GM23338 (cell line): Measurements from ENCODE around the gene NDOR1. TPM values are rescaled to one million over a fixed set of nuclear protein-coding genes. Genes with fewer than 3 reads are reported as not detected.

Experiments used
- ATAC-seq: fragments of 200-7000 bp; cut with Tn5 transposase; 3 replicates; pipeline ENCODE4 v1.9.1; 2020
- DNase-seq: peaks from one replicate; pipeline ENCODE4 v3.0.0-alpha.2; 2015; ENCODE audit warnings: low spot score
- H2AFZ ChIP-seq: fragments of 200-600 bp; sonication (generic); 2 replicates; pipeline ENCODE4 v1.8.0; 2016; ENCODE audit warnings: antibody characterized with exemption, mild to moderate bottlenecking, moderate library complexity
- H3F3A ChIP-seq: fragments of 200-600 bp; sonication (generic); replicated peaks from 2 replicates; pipeline ENCODE4 v1.8.0; 2017; ENCODE audit warnings: antibody characterized with exemption, mixed run types, low read depth
- H3K27ac ChIP-seq: fragments of 200-600 bp; sonication (generic); 2 replicates; pipeline ENCODE4 v1.6.1; 2016; ENCODE audit warnings: low read depth
- H3K27me3 ChIP-seq: fragments of 200-600 bp; sonication (generic); 2 replicates; pipeline ENCODE4 v1.8.0; 2016; ENCODE audit warnings: mild to moderate bottlenecking, mixed run types, moderate library complexity; ENCODE audit not compliant: insufficient read depth
- H3K36me3 ChIP-seq: fragments of 200-600 bp; sonication (generic); 2 replicates; pipeline ENCODE4 v1.8.0; 2016; ENCODE audit warnings: mild to moderate bottlenecking; ENCODE audit not compliant: insufficient read depth
- H3K4me1 ChIP-seq: fragments of 200-600 bp; sonication (generic); 2 replicates; pipeline ENCODE4 v1.8.0; 2016; ENCODE audit warnings: mild to moderate bottlenecking, moderate library complexity; ENCODE audit not compliant: insufficient read depth
- H3K4me2 ChIP-seq: fragments of 200-600 bp; sonication (generic); 2 replicates; pipeline ENCODE4 v1.7.1; 2017; ENCODE audit warnings: mixed run types
- H3K4me3 ChIP-seq: fragments of 200-600 bp; sonication (generic); 2 replicates; pipeline ENCODE4 v1.6.1; 2016; ENCODE audit warnings: mixed run types
- H3K79me2 ChIP-seq: fragments of 200-600 bp; sonication (generic); replicated peaks from 2 replicates; pipeline ENCODE4 v1.8.0; 2017; ENCODE audit warnings: mild to moderate bottlenecking; ENCODE audit not compliant: insufficient read depth
- H3K9me2 ChIP-seq: fragments of 200-600 bp; sonication (generic); 2 replicates; pipeline ENCODE4 v1.8.0; 2017; ENCODE audit not compliant: insufficient read depth
- H4K20me1 ChIP-seq: fragments of 200-600 bp; sonication (generic); replicated peaks from 2 replicates; pipeline ENCODE4 v1.8.0; 2017; ENCODE audit warnings: mild to moderate bottlenecking; ENCODE audit not compliant: insufficient read depth
- H3K27ac Mint-ChIP-seq: 2 replicates; pipeline ENCODE4 v1.8.0; 2020; ENCODE audit warnings: inconsistent platforms, mild to moderate bottlenecking, moderate library complexity, mixed read lengths
- H3K27me3 Mint-ChIP-seq: 3 replicates; pipeline ENCODE4 v1.8.0; 2022; ENCODE audit warnings: low read depth, mild to moderate bottlenecking, moderate library complexity, mixed read lengths, inconsistent platforms; ENCODE audit not compliant: insufficient read depth, poor library complexity
- H3K36me3 Mint-ChIP-seq: 3 replicates; pipeline ENCODE4 v1.8.0; 2021; ENCODE audit warnings: low read depth, mild to moderate bottlenecking, inconsistent platforms, moderate library complexity, mixed read lengths
- H3K4me1 Mint-ChIP-seq: 3 replicates; pipeline ENCODE4 v1.8.0; 2020; ENCODE audit warnings: mild to moderate bottlenecking, inconsistent platforms, mixed read lengths
- H3K4me3 Mint-ChIP-seq: 3 replicates; pipeline ENCODE4 v1.8.0; 2021; ENCODE audit warnings: moderate library complexity, mild to moderate bottlenecking, inconsistent platforms, mixed read lengths
- H3K9me3 Mint-ChIP-seq: 3 replicates; pipeline ENCODE4 v1.8.0; 2020; ENCODE audit warnings: moderate library complexity, mild to moderate bottlenecking, inconsistent platforms, mixed read lengths
- CREB1 ChIP-seq: fragments of 250-450 bp; sonication (Bioruptor Pico); IDR thresholded peaks from 2 replicates; pipeline ENCODE4 v1.5.0; 2020; ENCODE audit warnings: low read depth, mild to moderate bottlenecking, moderate library complexity
- ETS1 ChIP-seq: IDR thresholded peaks from 2 replicates; pipeline ENCODE4 v1.6.1; 2016; ENCODE audit warnings: antibody characterized with exemption
- EZH2 ChIP-seq: fragments of 200-600 bp; sonication (generic); IDR thresholded peaks from one replicate; pipeline ENCODE4 v1.8.0; 2017; ENCODE audit warnings: antibody characterized with exemption, mild to moderate bottlenecking, low read depth; ENCODE audit not compliant: unreplicated experiment
- EZH2phosphoT487 ChIP-seq: fragments of 200-600 bp; sonication (generic); IDR thresholded peaks from one replicate; pipeline ENCODE4 v1.8.1; 2018; ENCODE audit warnings: antibody characterized with exemption; ENCODE audit not compliant: unreplicated experiment
- JUNB ChIP-seq: IDR thresholded peaks from one replicate; pipeline ENCODE4 v1.6.1; 2016; ENCODE audit warnings: antibody characterized with exemption; ENCODE audit not compliant: unreplicated experiment
- NANOG ChIP-seq: IDR thresholded peaks from 2 replicates; pipeline ENCODE4 v1.6.1; 2016; ENCODE audit warnings: antibody characterized with exemption, borderline replicate concordance
- POLR2AphosphoS5 ChIP-seq: IDR thresholded peaks from 2 replicates; pipeline ENCODE4 v1.6.1; 2016; ENCODE audit warnings: antibody characterized with exemption, low read depth
- STAT1 ChIP-seq: IDR thresholded peaks from one replicate; pipeline ENCODE4 v1.6.1; 2016; ENCODE audit warnings: antibody characterized with exemption; ENCODE audit not compliant: unreplicated experiment
- ZNF114 ChIP-seq: fragments of 250-450 bp; sonication (Bioruptor Pico); IDR thresholded peaks from 2 replicates; pipeline ENCODE4 v1.5.0; 2020; ENCODE audit warnings: mild to moderate bottlenecking, moderate library complexity
- ZNF331 ChIP-seq: fragments of 250-450 bp; sonication (Bioruptor Pico); IDR thresholded peaks from 2 replicates; pipeline ENCODE4 v1.5.0; 2020; ENCODE audit warnings: low read depth, mild to moderate bottlenecking, moderate library complexity
- ZNF462 ChIP-seq: fragments of 250-450 bp; sonication (Bioruptor Pico); IDR thresholded peaks from 2 replicates; pipeline ENCODE4 v1.5.0; 2020; ENCODE audit warnings: mild to moderate bottlenecking, moderate library complexity
- polyA plus RNA-seq: library from polyadenylated mRNA; unstranded; fragments of >200 nt; fragmentation: Nextera tagmentation; extraction: Ambion mirVana; gene quantifications from 2 replicates; pipeline ENCODE4 v1.2.1, GENCODE V29; 2016
- total RNA-seq: library from RNA; depleted of rRNA; stranded (reverse); fragments of >200 nt; shearing (Covaris generic); gene quantifications from 2 replicates; pipeline ENCODE4 v1.2.3, GENCODE V29; 2014
- TF ChIP-seq, protein P1 (sequence below), 2 experiments: fragments of 200-600 bp in 1 of 2; sonication (generic) in 1 of 2; conservative IDR thresholded peaks; 2 replicates each; pipeline versions ENCODE4 v1.5.1 to v1.6.1; 2016 to 2017; ENCODE audit warnings: antibody characterized with exemption in 2 of 2, low read depth in 2 of 2, mild to moderate bottlenecking in 2 of 2, moderate library complexity in 1 of 2
- TF ChIP-seq, protein P2 (sequence below): IDR thresholded peaks from one replicate; pipeline ENCODE4 v1.6.1; 2018; ENCODE audit warnings: antibody characterized with exemption; ENCODE audit not compliant: unreplicated experiment

The NDOR1 gene
- total and polyA plus RNA-seq, 2 experiments from 2014 or later: 19.4 to 38.1 TPM

DNA sequence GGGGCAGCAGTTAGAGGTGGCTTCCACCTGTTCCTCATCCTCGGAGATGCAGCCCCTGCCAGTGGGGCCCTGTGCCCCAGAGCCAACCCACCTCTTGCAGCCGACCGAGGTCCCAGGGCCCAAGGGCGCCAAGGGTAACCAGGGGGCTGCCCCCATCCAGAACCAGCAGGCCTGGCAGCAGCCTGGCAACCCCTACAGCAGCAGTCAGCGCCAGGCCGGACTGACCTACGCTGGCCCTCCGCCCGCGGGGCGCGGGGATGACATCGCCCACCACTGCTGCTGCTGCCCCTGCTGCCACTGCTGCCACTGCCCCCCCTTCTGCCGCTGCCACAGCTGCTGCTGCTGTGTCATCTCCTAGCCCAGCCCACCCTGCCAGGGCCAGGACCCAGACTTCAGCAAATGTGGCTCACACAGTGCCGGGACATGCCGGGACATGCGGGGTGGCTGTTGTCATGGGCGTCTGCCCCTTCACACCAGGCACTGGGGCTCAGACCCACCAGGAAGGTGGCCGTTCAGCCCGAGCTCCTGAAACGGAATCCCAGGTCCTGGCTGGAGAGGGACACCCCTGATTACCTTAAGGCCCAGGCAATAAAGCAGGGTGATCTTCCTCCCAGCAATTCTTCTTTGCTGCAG lies 20.3 kb downstream of the NDOR1 start:
- TF ChIP-seq ETS1: no peak
- TF ChIP-seq EZH2phosphoT487: no peak
- no peak for TF ChIP-seq ZNF114 (CRISPR knock-in tag)
- no peak for TF ChIP-seq NANOG
- no peak for TF ChIP-seq STAT1
- no peak for TF ChIP-seq ZNF462 (CRISPR knock-in tag)
- TF ChIP-seq, protein P1, sequence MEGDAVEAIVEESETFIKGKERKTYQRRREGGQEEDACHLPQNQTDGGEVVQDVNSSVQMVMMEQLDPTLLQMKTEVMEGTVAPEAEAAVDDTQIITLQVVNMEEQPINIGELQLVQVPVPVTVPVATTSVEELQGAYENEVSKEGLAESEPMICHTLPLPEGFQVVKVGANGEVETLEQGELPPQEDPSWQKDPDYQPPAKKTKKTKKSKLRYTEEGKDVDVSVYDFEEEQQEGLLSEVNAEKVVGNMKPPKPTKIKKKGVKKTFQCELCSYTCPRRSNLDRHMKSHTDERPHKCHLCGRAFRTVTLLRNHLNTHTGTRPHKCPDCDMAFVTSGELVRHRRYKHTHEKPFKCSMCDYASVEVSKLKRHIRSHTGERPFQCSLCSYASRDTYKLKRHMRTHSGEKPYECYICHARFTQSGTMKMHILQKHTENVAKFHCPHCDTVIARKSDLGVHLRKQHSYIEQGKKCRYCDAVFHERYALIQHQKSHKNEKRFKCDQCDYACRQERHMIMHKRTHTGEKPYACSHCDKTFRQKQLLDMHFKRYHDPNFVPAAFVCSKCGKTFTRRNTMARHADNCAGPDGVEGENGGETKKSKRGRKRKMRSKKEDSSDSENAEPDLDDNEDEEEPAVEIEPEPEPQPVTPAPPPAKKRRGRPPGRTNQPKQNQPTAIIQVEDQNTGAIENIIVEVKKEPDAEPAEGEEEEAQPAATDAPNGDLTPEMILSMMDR (conservative IDR thresholded peaks at IDR 0.05; ENCODE audit: low read depth in 2 of 2): no peak
- TF ChIP-seq ZNF331 (CRISPR knock-in tag): no peak
- no peak for TF ChIP-seq POLR2AphosphoS5
- TF ChIP-seq, protein P2, sequence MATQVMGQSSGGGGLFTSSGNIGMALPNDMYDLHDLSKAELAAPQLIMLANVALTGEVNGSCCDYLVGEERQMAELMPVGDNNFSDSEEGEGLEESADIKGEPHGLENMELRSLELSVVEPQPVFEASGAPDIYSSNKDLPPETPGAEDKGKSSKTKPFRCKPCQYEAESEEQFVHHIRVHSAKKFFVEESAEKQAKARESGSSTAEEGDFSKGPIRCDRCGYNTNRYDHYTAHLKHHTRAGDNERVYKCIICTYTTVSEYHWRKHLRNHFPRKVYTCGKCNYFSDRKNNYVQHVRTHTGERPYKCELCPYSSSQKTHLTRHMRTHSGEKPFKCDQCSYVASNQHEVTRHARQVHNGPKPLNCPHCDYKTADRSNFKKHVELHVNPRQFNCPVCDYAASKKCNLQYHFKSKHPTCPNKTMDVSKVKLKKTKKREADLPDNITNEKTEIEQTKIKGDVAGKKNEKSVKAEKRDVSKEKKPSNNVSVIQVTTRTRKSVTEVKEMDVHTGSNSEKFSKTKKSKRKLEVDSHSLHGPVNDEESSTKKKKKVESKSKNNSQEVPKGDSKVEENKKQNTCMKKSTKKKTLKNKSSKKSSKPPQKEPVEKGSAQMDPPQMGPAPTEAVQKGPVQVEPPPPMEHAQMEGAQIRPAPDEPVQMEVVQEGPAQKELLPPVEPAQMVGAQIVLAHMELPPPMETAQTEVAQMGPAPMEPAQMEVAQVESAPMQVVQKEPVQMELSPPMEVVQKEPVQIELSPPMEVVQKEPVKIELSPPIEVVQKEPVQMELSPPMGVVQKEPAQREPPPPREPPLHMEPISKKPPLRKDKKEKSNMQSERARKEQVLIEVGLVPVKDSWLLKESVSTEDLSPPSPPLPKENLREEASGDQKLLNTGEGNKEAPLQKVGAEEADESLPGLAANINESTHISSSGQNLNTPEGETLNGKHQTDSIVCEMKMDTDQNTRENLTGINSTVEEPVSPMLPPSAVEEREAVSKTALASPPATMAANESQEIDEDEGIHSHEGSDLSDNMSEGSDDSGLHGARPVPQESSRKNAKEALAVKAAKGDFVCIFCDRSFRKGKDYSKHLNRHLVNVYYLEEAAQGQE: no peak
- TF ChIP-seq JUNB: no peak
- no peak for TF ChIP-seq EZH2
- no peak for TF ChIP-seq CREB1
- ATAC-seq: no peak
- Mint-ChIP-seq H3K4me1 (peaks cover 2% of the 10 kb centered on the region; the same call in 2 of the 3 replicates), H3K27me3 (peaks cover 3% of the 10 kb centered on the region), H3K27ac (no peak overlapping the region), H3K9me3 (no peaks in the 10 kb centered on the region), H3K4me3 (no peak overlapping the region), H3K36me3 (no peaks in the 10 kb centered on the region)
- 0 out of 2 replicates have a peak, but pooled peaks cover 6% of the 10 kb centered on the region for H3F3A ChIP-seq
- no peaks in the 10 kb centered on the region for H4K20me1 ChIP-seq
- H3K4me2 ChIP-seq: no peak overlapping the region
- no peak overlapping the region for H3K4me3 ChIP-seq
- no peaks in the 10 kb centered on the region for H3K9me2 ChIP-seq
- H3K36me3 ChIP-seq: no peaks in the 10 kb centered on the region
- H3K27me3 ChIP-seq: peaks cover 9% of the 10 kb centered on the region; the same call in 1 of the 2 replicates
- H2AFZ ChIP-seq: no peak overlapping the region
- no peaks in the 10 kb centered on the region for H3K79me2 ChIP-seq
- no peak overlapping the region for H3K27ac ChIP-seq
- no peak for DNase-seq
- no peaks in the 10 kb centered on the region; the same call in 1 of the 2 replicates for H3K4me1 ChIP-seq
